ENCODE results near the gene MAP1A. TPM values are rescaled to one million over a fixed set of nuclear protein-coding genes. Genes with fewer than 3 reads are reported as not detected.

Gene MAP1A
- total RNA-seq, 1 donor from 2014 or later: 0.34 TPM

GRCh38 chr15:43511012-43511885 lies 6.2 kb upstream of the MAP1A start:
- peak; percentile 45 for DNase-seq

- peak; percentile 31 for DNase-seq
Measured at GRCh38 chr15:43513550-43513949, 3.9 kb upstream of the MAP1A start.

GRCh38 chr15:43514241-43515057 lies 3.0 kb upstream of the MAP1A start:
- DNase-seq: peak; percentile 46

- DNase-seq: no peak
Measured at GRCh38 chr15:43515741-43516140, 1.7 kb upstream of the MAP1A start.

- DNase-seq: no peak
Measured at GRCh38 chr15:43516185-43516584, 1.2 kb upstream of the MAP1A start.

- no peak for DNase-seq
Measured at GRCh38 chr15:43516801-43517353, 531 bp upstream of the MAP1A start.

- peak; percentile 43 for DNase-seq
Measured at GRCh38 chr15:43518197-43518761, 871 bp downstream of the MAP1A start.

- no peak for DNase-seq
Measured at GRCh38 chr15:43519196-43519595, 1.8 kb downstream of the MAP1A start.

- no peak for DNase-seq
Measured at GRCh38 chr15:43520138-43520537, 2.7 kb downstream of the MAP1A start.

- no peak for DNase-seq
Measured at GRCh38 chr15:43521419-43521818, 4.0 kb downstream of the MAP1A start.

- DNase-seq: no peak
Measured at GRCh38 chr15:43522247-43522646, 4.8 kb downstream of the MAP1A start.

GRCh38 chr15:43523646-43524045 lies 6.2 kb downstream of the MAP1A start:
- no peak for DNase-seq

GRCh38 chr15:43524254-43524845 lies 6.9 kb downstream of the MAP1A start:
- DNase-seq: no peak

- no peak for DNase-seq
Measured at GRCh38 chr15:43525131-43525530, 7.7 kb downstream of the MAP1A start.

- DNase-seq: no peak
Measured at GRCh38 chr15:43526261-43526930, 9.0 kb downstream of the MAP1A start.

- DNase-seq: no peak
Measured at GRCh38 chr15:43527016-43527801, 9.8 kb downstream of the MAP1A start.

- DNase-seq: no peak
Measured at GRCh38 chr15:43527802-43528541, 10.6 kb downstream of the MAP1A start.

GRCh38 chr15:43528542-43529007 lies 11.2 kb downstream of the MAP1A start:
- no peak for DNase-seq

GRCh38 chr15:43529141-43529540 lies 11.7 kb downstream of the MAP1A start:
- DNase-seq: no peak

Measured in dermis blood vessel endothelial cell (primary cell).